Measurements from ENCODE around the gene SALL4. TPM values are rescaled to one million over a fixed set of nuclear protein-coding genes. Genes with fewer than 3 reads are reported as not detected.

The SALL4 gene
- total and polyA plus RNA-seq, 4 donors: 0.06 to 3.8 (median 0.43) TPM

- ATAC-seq (ENCODE audit: insufficient read depth, low FRiP score) (no peak), DNase-seq (no peak)
- H3K4me1 ChIP-seq (ENCODE audit: control insufficient read depth in 5 of 5, insufficient read depth in 5 of 5, low read length in 5 of 5): peaks cover 0 to 12% (median 5%) of the 10 kb centered on the region in 5 donors
- H3K9ac ChIP-seq (ENCODE audit: insufficient read depth in 1 of 2, low read length in 2 of 2): no peak overlapping the region
- H3K9me3 ChIP-seq (ENCODE audit: control insufficient read depth in 4 of 4, insufficient read depth in 3 of 4, low read length in 3 of 4): no peaks in the 10 kb centered on the region
- no peaks in the 10 kb centered on the region for H3K36me3 ChIP-seq (ENCODE audit: control insufficient read depth in 4 of 4, insufficient read depth in 4 of 4, low read length in 4 of 4)
- no peak overlapping the region for H3K27ac ChIP-seq (ENCODE audit: low read depth in 1 of 2, low read length in 1 of 2)
- 74 to 90% methylated on average over 11 of the region's 11 CpGs for WGBS, 2 donors
- TF ChIP-seq CTCF (IDR thresholded peaks at IDR 0.05; ENCODE audit: control extremely low read depth, extremely low read depth): no peak
- no peaks in the 10 kb centered on the region for H3K27me3 ChIP-seq (ENCODE audit: control insufficient read depth in 3 of 3, insufficient read depth in 3 of 3, low read length in 2 of 3)
- H3K4me3 ChIP-seq: no peak overlapping the region
Measured at GRCh38 chr20:51735728-51736600, 66.4 kb downstream of the SALL4 start.

- Histone ChIP-seq H3K27me3 (ENCODE audit: control insufficient read depth in 3 of 3, insufficient read depth in 3 of 3, low read length in 2 of 3) (no peaks in the 10 kb centered on the region), H3K9me3 (ENCODE audit: control insufficient read depth in 4 of 4, insufficient read depth in 3 of 4, low read length in 3 of 4) (no peaks in the 10 kb centered on the region), H3K9ac (ENCODE audit: insufficient read depth in 1 of 2, low read length in 2 of 2) (no peak overlapping the region), H3K36me3 (ENCODE audit: control insufficient read depth in 4 of 4, insufficient read depth in 4 of 4, low read length in 4 of 4) (no peaks in the 10 kb centered on the region), H3K4me3 (no peak overlapping the region), H3K27ac (ENCODE audit: low read depth in 1 of 2, low read length in 1 of 2) (no peak overlapping the region), H3K4me1 (ENCODE audit: control insufficient read depth in 5 of 5, insufficient read depth in 5 of 5, low read length in 5 of 5) (peaks cover 0 to 12% (median 5%) of the 10 kb centered on the region in 5 donors)
- no peak for TF ChIP-seq CTCF (IDR thresholded peaks at IDR 0.05; ENCODE audit: control extremely low read depth, extremely low read depth)
- DNase-seq (no peak), ATAC-seq (ENCODE audit: insufficient read depth, low FRiP score) (no peak)
- WGBS, 2 donors: 62 to 65% methylated on average over 13 of the region's 13 CpGs
Measured at GRCh38 chr20:51734876-51735720, 67.2 kb downstream of the SALL4 start.

- H3K4me3 ChIP-seq: no peak overlapping the region
- H3K27ac ChIP-seq (ENCODE audit: low read depth in 1 of 2, low read length in 1 of 2): no peak overlapping the region
- ATAC-seq (ENCODE audit: insufficient read depth, low FRiP score) (no peak), DNase-seq (no peak)
- no peak overlapping the region for H3K9ac ChIP-seq (ENCODE audit: insufficient read depth in 1 of 2, low read length in 2 of 2)
- TF ChIP-seq CTCF (IDR thresholded peaks at IDR 0.05; ENCODE audit: control extremely low read depth, extremely low read depth): no peak
- no peaks in the 10 kb centered on the region for H3K9me3 ChIP-seq (ENCODE audit: control insufficient read depth in 4 of 4, insufficient read depth in 3 of 4, low read length in 3 of 4)
- peaks cover 0 to 12% (median 5%) of the 10 kb centered on the region in 5 donors for H3K4me1 ChIP-seq (ENCODE audit: control insufficient read depth in 5 of 5, insufficient read depth in 5 of 5, low read length in 5 of 5)
- H3K27me3 ChIP-seq (ENCODE audit: control insufficient read depth in 3 of 3, insufficient read depth in 3 of 3, low read length in 2 of 3): no peaks in the 10 kb centered on the region
- peaks cover 0 to 2% (median 0%) of the 10 kb centered on the region in 4 donors for H3K36me3 ChIP-seq (ENCODE audit: control insufficient read depth in 4 of 4, insufficient read depth in 4 of 4, low read length in 4 of 4)
- WGBS, 2 donors: 92 to 96% methylated on average over 3 of the region's 3 CpGs
Measured at GRCh38 chr20:51733070-51733469, 69.3 kb downstream of the SALL4 start.

Other genes starting within 250 kb of the SALL4 start
- 10 to 100 TPM; 21.9 to 43.6 TPM for gene ATP9A, start 34.1 kb downstream of the SALL4 start, total RNA-seq
- gene ATP9A, start 34.1 kb downstream of the SALL4 start, polyA plus RNA-seq: 1 to 10 TPM; 3.3 to 7.9 TPM